Measurements from ENCODE around the gene COX10. TPM values are rescaled to one million over a fixed set of nuclear protein-coding genes. Genes with fewer than 3 reads are reported as not detected.
"Not testable (repeated sequence)": the region's sequence is repeated elsewhere in the genome, so short reads cannot be mapped to it uniquely, and the experiment has no call there.

The COX10 gene
- total RNA-seq, 2 experiments from 2014 or later = 22.0 to 32.5 TPM

GRCh38 chr17:14153374-14153773 lies 84.1 kb downstream of the COX10 start:
- intact Hi-C loops (cut with DNase I, micrococcal nuclease) = no loop called here
- DNase-seq = no peak
- Mint-ChIP-seq H3K27ac (no peak overlapping the region), H3K27me3 (no peaks in the 10 kb centered on the region), H3K9me3 (ENCODE audit: low read depth) (peaks cover 6% of the 10 kb centered on the region), H3K36me3 (ENCODE audit: low read depth) (peaks cover 12% of the 10 kb centered on the region), H3K4me3 (no peak overlapping the region), H3K4me1 (peaks cover 24% of the 10 kb centered on the region)
- CTCF ChIA-PET = no interaction called here
- ATAC-seq = no peak
- POLR2A ChIA-PET = no interaction called here

DNA sequence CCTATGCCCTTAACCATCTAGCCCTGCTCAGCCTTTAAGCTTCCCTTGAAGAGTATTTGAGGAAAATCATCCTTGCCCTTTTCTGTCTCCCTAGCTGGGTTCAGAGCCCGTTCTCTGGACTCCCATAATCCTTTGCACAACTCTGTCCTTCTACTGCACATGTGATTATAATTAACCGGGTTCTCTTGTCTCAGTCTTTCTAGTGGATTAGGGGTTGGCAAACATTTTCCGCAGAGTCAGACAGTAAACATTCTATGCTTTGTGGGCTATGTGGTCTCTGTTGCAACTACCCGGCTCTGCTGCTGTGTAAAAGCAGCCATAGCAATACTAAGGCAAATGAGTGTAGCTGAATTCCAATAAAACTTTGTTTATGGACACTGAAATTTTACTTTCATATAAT lies 87.4 kb downstream of the COX10 start:
- no peak overlapping the region for H3K27ac Mint-ChIP-seq
- POLR2A ChIA-PET = interaction anchor here (0.7 kb wide), 1 partner anchor 378 kb away, joined by 4 read pairs; no protein-coding TSS in a partner anchor
- intact Hi-C loops (cut with DNase I, micrococcal nuclease) = no loop called here

DNA sequence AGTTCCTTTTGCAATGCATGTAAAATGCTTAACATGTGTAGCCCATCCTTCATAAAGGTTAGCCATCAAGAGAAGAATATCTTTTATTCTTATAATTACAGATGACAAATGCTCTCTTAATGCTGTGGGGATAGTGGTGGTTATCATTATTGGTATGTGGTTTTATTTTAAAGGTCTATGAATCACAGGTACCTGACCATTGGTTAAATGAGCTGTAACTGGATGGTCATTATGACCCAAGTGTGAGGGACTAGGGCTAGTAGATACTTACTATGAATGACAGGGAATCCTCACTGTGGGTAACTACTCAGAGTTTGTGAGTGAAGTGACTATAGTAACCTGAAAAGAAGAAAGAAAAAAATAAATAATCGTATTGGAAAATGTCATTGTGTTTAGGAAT lies 88.5 kb downstream of the COX10 start:
- POLR2A ChIA-PET = no interaction called here
- H3K27ac Mint-ChIP-seq = no peak overlapping the region

More for the DNA sequence above, 87.4 kb downstream of the COX10 start:
- peaks cover 14% of the 10 kb centered on the region for H3K4me1 Mint-ChIP-seq
- H3K9me3 Mint-ChIP-seq (ENCODE audit: low read depth) = peaks cover 4% of the 10 kb centered on the region
- ATAC-seq (no peak), DNase-seq (no peak)
- H3K27me3 Mint-ChIP-seq = no peaks in the 10 kb centered on the region
- CTCF ChIA-PET = no interaction called here
- H3K4me3 Mint-ChIP-seq = no peak overlapping the region
- H3K36me3 Mint-ChIP-seq (ENCODE audit: low read depth) = peaks cover 18% of the 10 kb centered on the region

DNA sequence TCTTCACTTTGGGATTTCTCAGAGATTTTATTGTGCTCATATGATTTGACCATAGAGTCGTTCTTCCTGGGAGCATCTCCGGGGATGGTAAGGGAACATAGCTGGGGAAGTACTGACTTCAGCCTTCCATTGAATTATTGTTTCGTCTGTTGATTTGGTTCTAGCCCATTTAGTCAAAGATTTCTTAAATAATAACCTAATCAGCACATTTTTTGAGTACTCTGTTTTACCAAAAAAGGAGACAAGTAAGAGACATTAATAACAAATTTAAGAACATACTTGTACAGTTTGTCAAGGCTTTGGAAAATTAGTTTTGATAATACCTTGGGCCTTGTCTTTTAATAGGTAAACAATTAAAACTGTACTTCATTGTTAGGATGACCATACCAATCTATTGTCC lies 89.4 kb downstream of the COX10 start:
- DNase-seq (no peak), ATAC-seq (no peak)
- peaks cover 8% of the 10 kb centered on the region for H3K4me1 Mint-ChIP-seq
- CTCF ChIA-PET = interaction anchor here (0.7 kb wide), 1 partner anchor 18 kb away, joined by 4 read pairs; no protein-coding TSS in a partner anchor
- no peak overlapping the region for H3K27ac Mint-ChIP-seq
- H3K9me3 Mint-ChIP-seq (ENCODE audit: low read depth) = no peaks in the 10 kb centered on the region
- POLR2A ChIA-PET = no interaction called here
- H3K4me3 Mint-ChIP-seq = no peak overlapping the region
- peaks cover 18% of the 10 kb centered on the region for H3K36me3 Mint-ChIP-seq (ENCODE audit: low read depth)
- intact Hi-C loops (cut with DNase I, micrococcal nuclease) = no loop called here
- no peaks in the 10 kb centered on the region for H3K27me3 Mint-ChIP-seq

More for the DNA sequence above, 88.5 kb downstream of the COX10 start:
- ATAC-seq = no peak
- H3K4me1 Mint-ChIP-seq = peaks cover 8% of the 10 kb centered on the region
- no peaks in the 10 kb centered on the region for H3K9me3 Mint-ChIP-seq (ENCODE audit: low read depth)
- no peaks in the 10 kb centered on the region for H3K27me3 Mint-ChIP-seq
- no peak overlapping the region for H3K4me3 Mint-ChIP-seq
- peaks cover 15% of the 10 kb centered on the region for H3K36me3 Mint-ChIP-seq (ENCODE audit: low read depth)
- DNase-seq = no peak
- intact Hi-C loops (cut with DNase I, micrococcal nuclease) = no loop called here
- CTCF ChIA-PET = interaction anchor here (0.7 kb wide), 1 partner anchor 17 kb away, joined by 4 read pairs; no protein-coding TSS in a partner anchor

- H3K4me3 Mint-ChIP-seq = no peak overlapping the region
- peaks cover 21% of the 10 kb centered on the region for H3K36me3 Mint-ChIP-seq (ENCODE audit: low read depth)
- ChIA-PET POLR2A (no interaction called here), CTCF (interaction anchor here (0.6 to 1.3 kb wide), 2 partner anchors 52 to 73 kb away, joined by 3 read pairs; no protein-coding TSS in a partner anchor)
- H3K27me3 Mint-ChIP-seq = no peaks in the 10 kb centered on the region
- no peak overlapping the region for H3K27ac Mint-ChIP-seq
- H3K9me3 Mint-ChIP-seq (ENCODE audit: low read depth) = no peaks in the 10 kb centered on the region
- peaks cover 14% of the 10 kb centered on the region for H3K4me1 Mint-ChIP-seq
- ATAC-seq (no peak), DNase-seq (no peak)
- intact Hi-C loops (cut with DNase I, micrococcal nuclease) = no loop called here
Observed at GRCh38 chr17:14161419-14161818, 92.1 kb downstream of the COX10 start.

- no peaks in the 10 kb centered on the region for H3K27me3 Mint-ChIP-seq
- CTCF ChIA-PET = no interaction called here
- peaks cover 13% of the 10 kb centered on the region for H3K9me3 Mint-ChIP-seq (ENCODE audit: low read depth)
- no peak for DNase-seq
- no peak overlapping the region for H3K4me3 Mint-ChIP-seq
- POLR2A ChIA-PET = no interaction called here
- no peak overlapping the region for H3K27ac Mint-ChIP-seq
- peaks cover 9% of the 10 kb centered on the region for H3K4me1 Mint-ChIP-seq
- intact Hi-C loops (cut with DNase I, micrococcal nuclease) = no loop called here
- peaks cover 44% of the 10 kb centered on the region for H3K36me3 Mint-ChIP-seq (ENCODE audit: low read depth)
- ATAC-seq = peak; percentile 19
Observed at GRCh38 chr17:14165616-14166015, 96.3 kb downstream of the COX10 start.

DNA sequence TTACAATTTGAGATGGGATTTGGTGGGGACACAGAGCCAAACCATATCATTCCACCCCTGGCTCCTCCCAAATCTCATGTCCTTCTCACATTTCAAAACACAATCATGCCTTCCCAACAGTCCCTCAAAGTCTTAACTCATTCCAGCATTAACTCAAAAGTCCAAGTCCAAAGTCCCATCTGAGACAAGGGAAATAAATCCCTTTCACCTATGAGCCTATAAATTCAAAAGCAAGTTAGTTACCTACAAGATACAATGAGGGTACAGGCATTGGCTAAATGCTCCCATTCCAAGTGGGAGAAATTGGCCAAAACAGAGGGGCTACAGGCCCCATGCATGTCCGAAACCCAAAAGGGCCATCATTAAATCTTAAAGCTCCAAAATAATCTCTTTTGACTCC lies 98.5 kb downstream of the COX10 start:
- H3K27me3 Mint-ChIP-seq; CTCF ChIA-PET; ATAC-seq; H3K4me3 Mint-ChIP-seq; intact Hi-C loops (cut with DNase I, micrococcal nuclease); DNase-seq; H3K4me1 Mint-ChIP-seq; POLR2A ChIA-PET; H3K27ac Mint-ChIP-seq: not testable (repeated sequence)
- Mint-ChIP-seq H3K9me3 (ENCODE audit: low read depth) (peaks cover 13% of the 10 kb centered on the region), H3K36me3 (ENCODE audit: low read depth) (peaks cover 38% of the 10 kb centered on the region)

DNA sequence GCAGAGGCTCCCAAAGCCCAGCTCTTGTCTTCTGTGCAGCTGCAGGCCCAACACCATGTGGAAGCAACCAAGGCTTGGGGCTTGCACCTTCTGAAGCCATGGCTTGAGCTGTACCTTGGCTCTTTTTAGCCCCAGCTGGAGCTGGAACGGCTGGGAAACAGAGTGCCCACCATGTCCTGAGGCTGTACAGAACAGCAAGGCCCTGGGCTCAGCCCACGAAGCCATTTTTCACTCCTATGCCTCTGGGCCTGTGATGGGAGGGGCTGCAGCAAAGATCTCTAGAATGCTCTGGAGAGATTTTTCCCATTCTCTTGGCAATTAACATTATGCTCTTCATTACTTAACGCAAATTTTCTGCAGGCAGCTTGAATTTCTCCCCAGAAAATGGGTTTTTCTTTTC lies 99.3 kb downstream of the COX10 start:
- intact Hi-C loops (cut with DNase I, micrococcal nuclease) = no loop called here
- no peak for DNase-seq
- Mint-ChIP-seq H3K27me3 (no peaks in the 10 kb centered on the region), H3K27ac (no peak overlapping the region), H3K4me3 (no peak overlapping the region), H3K9me3 (ENCODE audit: low read depth) (peaks cover 13% of the 10 kb centered on the region), H3K4me1 (peaks cover 6% of the 10 kb centered on the region), H3K36me3 (ENCODE audit: low read depth) (peaks cover 39% of the 10 kb centered on the region)
- POLR2A ChIA-PET = no interaction called here
- CTCF ChIA-PET = no interaction called here
- ATAC-seq = no peak

GRCh38 chr17:14169287-14169686 lies 100.0 kb downstream of the COX10 start:
- no peak for DNase-seq
- Mint-ChIP-seq H3K4me3 (no peak overlapping the region), H3K27me3 (no peaks in the 10 kb centered on the region), H3K27ac (no peak overlapping the region), H3K9me3 (ENCODE audit: low read depth) (peaks cover 13% of the 10 kb centered on the region), H3K36me3 (ENCODE audit: low read depth) (peaks cover 37% of the 10 kb centered on the region), H3K4me1 (peaks cover 6% of the 10 kb centered on the region)
- ATAC-seq = no peak
- ChIA-PET CTCF (no interaction called here), POLR2A (no interaction called here)
- intact Hi-C loops (cut with DNase I, micrococcal nuclease) = no loop called here

DNA sequence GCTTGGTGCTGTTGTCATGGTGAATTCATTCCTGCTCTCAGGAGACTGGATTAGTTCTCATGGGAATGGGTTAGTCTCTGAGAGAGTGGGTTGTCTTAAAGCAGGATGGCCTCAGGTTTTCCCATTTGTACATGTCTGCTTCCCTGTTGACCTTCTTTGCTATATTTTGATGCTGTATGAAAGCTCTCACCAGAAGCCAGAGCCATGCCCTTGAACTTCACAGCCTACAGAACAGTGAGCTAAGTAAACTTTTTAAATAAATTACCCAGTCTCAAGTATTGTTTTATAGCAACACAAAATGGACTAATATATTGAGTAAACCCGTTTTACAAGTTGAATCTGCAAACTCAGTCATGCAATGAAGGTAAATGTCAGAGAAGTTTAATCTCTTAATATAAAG lies 100.6 kb downstream of the COX10 start:
- Mint-ChIP-seq H3K27ac (no peak overlapping the region), H3K9me3 (ENCODE audit: low read depth) (peaks cover 13% of the 10 kb centered on the region), H3K27me3 (no peaks in the 10 kb centered on the region), H3K4me1 (peaks cover 4% of the 10 kb centered on the region), H3K36me3 (ENCODE audit: low read depth) (peaks cover 37% of the 10 kb centered on the region), H3K4me3 (no peak overlapping the region)
- intact Hi-C loops (cut with DNase I, micrococcal nuclease) = no loop called here
- ATAC-seq (no peak), DNase-seq (no peak)
- ChIA-PET CTCF (no interaction called here), POLR2A (no interaction called here)

- ATAC-seq; CTCF ChIA-PET; H3K9me3 Mint-ChIP-seq (ENCODE audit: low read depth): not testable (repeated sequence)
Observed at GRCh38 chr17:14176989-14177388, 107.7 kb downstream of the COX10 start.

GRCh38 chr17:14177801-14178200 lies 108.5 kb downstream of the COX10 start:
- H3K4me3 Mint-ChIP-seq; POLR2A ChIA-PET; intact Hi-C loops (cut with DNase I, micrococcal nuclease); H3K36me3 Mint-ChIP-seq (ENCODE audit: low read depth); H3K9me3 Mint-ChIP-seq (ENCODE audit: low read depth); ATAC-seq; H3K27ac Mint-ChIP-seq; H3K4me1 Mint-ChIP-seq; CTCF ChIA-PET; H3K27me3 Mint-ChIP-seq; DNase-seq: not testable (repeated sequence)

More at GRCh38 chr17:14176989-14177388, 107.7 kb downstream of the COX10 start:
- H3K27me3 Mint-ChIP-seq; POLR2A ChIA-PET; H3K4me1 Mint-ChIP-seq; intact Hi-C loops (cut with DNase I, micrococcal nuclease); H3K27ac Mint-ChIP-seq; DNase-seq; H3K4me3 Mint-ChIP-seq; H3K36me3 Mint-ChIP-seq (ENCODE audit: low read depth): not testable (repeated sequence)

- H3K36me3 Mint-ChIP-seq (ENCODE audit: low read depth); H3K9me3 Mint-ChIP-seq (ENCODE audit: low read depth); H3K4me3 Mint-ChIP-seq; H3K27me3 Mint-ChIP-seq; intact Hi-C loops (cut with DNase I, micrococcal nuclease); CTCF ChIA-PET; POLR2A ChIA-PET; ATAC-seq; H3K4me1 Mint-ChIP-seq; H3K27ac Mint-ChIP-seq; DNase-seq: not testable (repeated sequence)
Observed at GRCh38 chr17:14179951-14180350, 110.6 kb downstream of the COX10 start.
